Hematopoietic multipotent progenitor cell treated with erythropoietin and hydrocortisone succinate and interleukin-3 and kit ligand, for 17 days (in vitro differentiated cells): Measurements from ENCODE around the gene FAM168A.

Experiments
- DNase-seq: peaks from one replicate; pipeline ENCODE4 v3.0.0-alpha.2; 2015; ENCODE audit warnings: low spot score

Gene FAM168A

GRCh38 chr11:73597956-73598718, at the start of gene FAM168A:
TSS of gene FAM168A (minus strand) at chr11:73598112. CDS start at chr11:73468474, 129,638 bp downstream.
- peak; percentile 85 for DNase-seq

GRCh38 chr11:73647459-73648100, 49.7 kb upstream of the FAM168A start:
- no peak for DNase-seq

GRCh38 chr11:73645972-73646631, 48.2 kb upstream of the FAM168A start, which contains the start of gene PLEKHB1:
TSS of gene PLEKHB1 (plus strand) at chr11:73646581. CDS start at chr11:73646609, 28 bp downstream.
- DNase-seq, result no peak

- DNase-seq, result no peak
Measured at GRCh38 chr11:73645121-73645969, 47.4 kb upstream of the FAM168A start.

- DNase-seq, result no peak
Measured at GRCh38 chr11:73641668-73642067, 43.8 kb upstream of the FAM168A start.

- DNase-seq, result no peak
Measured at GRCh38 chr11:73640592-73640991, 42.7 kb upstream of the FAM168A start.

GRCh38 chr11:73637012-73637411, 39.1 kb upstream of the FAM168A start:
- DNase-seq, result no peak

- DNase-seq, result no peak
Measured at GRCh38 chr11:73636249-73636648, 38.3 kb upstream of the FAM168A start.

- DNase-seq, result no peak
Measured at GRCh38 chr11:73635721-73636120, 37.8 kb upstream of the FAM168A start.

- DNase-seq, result no peak
Measured at GRCh38 chr11:73633999-73634398, 36.1 kb upstream of the FAM168A start.

- DNase-seq, result no peak
Measured at GRCh38 chr11:73632996-73633395, 35.1 kb upstream of the FAM168A start.

- DNase-seq, result no peak
Measured at GRCh38 chr11:73629907-73630306, 32.0 kb upstream of the FAM168A start.

GRCh38 chr11:73625696-73626318, 27.9 kb upstream of the FAM168A start:
- DNase-seq, result peak; percentile 56

GRCh38 chr11:73623686-73624085, 25.8 kb upstream of the FAM168A start:
- no peak for DNase-seq

GRCh38 chr11:73622926-73623593, 25.1 kb upstream of the FAM168A start:
- no peak for DNase-seq

GRCh38 chr11:73614591-73614990, 16.7 kb upstream of the FAM168A start:
- no peak for DNase-seq

- DNase-seq, result no peak
Measured at GRCh38 chr11:73612601-73613140, 14.8 kb upstream of the FAM168A start.

- DNase-seq, result no peak
Measured at GRCh38 chr11:73598719-73599379, 937 bp upstream of the FAM168A start.

- DNase-seq, result no peak
Measured at GRCh38 chr11:73597336-73597955, 466 bp downstream of the FAM168A start.

GRCh38 chr11:73596547-73596946, 1.4 kb downstream of the FAM168A start:
- DNase-seq, result no peak
